ENCODE data around the gene VOPP1.
"Not testable (repeated sequence)": the region's sequence is repeated elsewhere in the genome, so short reads cannot be mapped to it uniquely, and the experiment has no call there.

The VOPP1 gene

DNA sequence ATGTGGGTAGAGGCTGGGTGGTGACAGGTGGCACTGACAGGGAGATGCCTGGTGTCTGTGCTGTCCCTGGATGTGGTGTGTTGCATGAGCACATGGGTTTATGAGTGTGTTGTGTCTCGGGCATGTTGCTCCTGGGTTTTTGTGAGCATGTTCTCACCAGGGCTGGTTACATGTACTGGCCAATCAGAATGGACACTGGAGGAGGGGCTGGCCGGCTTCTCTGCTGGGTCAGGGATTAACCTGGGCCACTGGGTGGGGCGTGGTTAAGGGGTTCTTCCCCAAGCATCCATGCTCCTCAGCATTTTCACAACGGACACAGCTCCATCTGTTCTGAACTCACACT lies 20.8 kb upstream of the VOPP1 start:
- Histone ChIP-seq H3K9me3 (ENCODE audit: control insufficient read depth, low read length) (no peaks in the 10 kb centered on the region), H3K4me1 (ENCODE audit: control insufficient read depth, insufficient read depth, low read length) (peaks cover 5% of the 10 kb centered on the region), H3K9ac (ENCODE audit: low read length) (no peak overlapping the region), H3K4me3 (ENCODE audit: low read length) (no peak overlapping the region), H3K36me3 (ENCODE audit: control insufficient read depth, insufficient read depth, low read length) (no peaks in the 10 kb centered on the region), H3K27me3 (ENCODE audit: control insufficient read depth, insufficient read depth, low read length) (no peaks in the 10 kb centered on the region)

DNA sequence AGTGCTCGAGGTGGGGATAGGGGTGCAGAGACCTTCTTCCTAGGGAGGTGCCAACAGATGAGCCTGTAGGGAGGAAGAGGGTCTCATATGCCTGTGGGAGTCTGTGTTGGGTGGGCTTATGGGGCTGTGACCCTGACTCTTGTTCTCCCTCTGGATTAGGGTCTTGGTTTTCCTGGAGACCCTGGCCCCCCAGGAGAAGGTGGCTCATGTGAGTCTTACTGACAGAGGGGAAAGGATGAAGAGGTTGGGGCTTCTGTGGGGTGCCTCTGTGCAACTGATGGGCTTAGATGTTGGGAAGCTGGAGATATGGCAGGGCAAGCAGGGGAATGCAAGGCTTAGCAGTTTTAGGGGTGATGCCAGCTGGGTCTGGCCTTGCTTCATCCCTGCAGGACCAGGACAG lies 20.2 kb upstream of the VOPP1 start:
- Histone ChIP-seq H3K4me3 (ENCODE audit: low read length) (no peak overlapping the region), H3K4me1 (ENCODE audit: control insufficient read depth, insufficient read depth, low read length) (peaks cover 3% of the 10 kb centered on the region), H3K9me3 (ENCODE audit: control insufficient read depth, low read length) (no peaks in the 10 kb centered on the region), H3K36me3 (ENCODE audit: control insufficient read depth, insufficient read depth, low read length) (no peaks in the 10 kb centered on the region), H3K9ac (ENCODE audit: low read length) (no peak overlapping the region), H3K27me3 (ENCODE audit: control insufficient read depth, insufficient read depth, low read length) (no peaks in the 10 kb centered on the region)

DNA sequence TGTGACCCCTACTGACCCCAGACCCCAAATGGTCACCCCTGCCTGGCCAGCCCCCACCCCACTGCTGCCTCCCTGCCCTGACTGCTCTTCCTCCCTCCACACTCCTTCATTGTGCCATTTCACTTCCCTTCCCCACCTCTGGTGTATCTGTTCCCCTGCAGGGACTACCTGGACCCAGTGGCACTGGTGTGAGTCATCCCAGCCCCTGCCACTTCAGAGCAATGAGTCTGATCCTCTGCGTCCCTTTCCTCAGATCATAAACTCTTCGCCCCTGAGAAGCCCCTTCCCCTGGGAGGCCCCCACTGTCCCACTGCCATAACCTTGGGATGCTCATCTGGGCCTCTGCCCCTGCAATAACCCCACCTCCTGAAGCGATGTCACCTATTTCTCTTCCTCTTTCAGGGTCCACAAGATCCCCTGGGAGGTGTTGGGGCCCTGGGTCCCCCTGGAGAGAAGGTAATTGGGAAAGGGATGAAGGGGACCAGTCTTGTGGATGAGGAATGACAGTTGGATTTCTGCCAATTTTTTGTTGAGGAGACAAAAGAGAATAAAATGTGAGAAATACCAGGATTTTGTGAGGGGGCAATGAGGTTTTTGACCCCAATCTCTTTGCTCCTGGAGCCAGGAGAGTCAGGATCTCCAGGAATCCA lies 19.1 kb upstream of the VOPP1 start:
- Histone ChIP-seq H3K36me3 (ENCODE audit: control insufficient read depth, insufficient read depth, low read length) (no peaks in the 10 kb centered on the region), H3K27me3 (ENCODE audit: control insufficient read depth, insufficient read depth, low read length) (no peaks in the 10 kb centered on the region), H3K9me3 (ENCODE audit: control insufficient read depth, low read length) (no peaks in the 10 kb centered on the region), H3K4me3 (ENCODE audit: low read length) (no peak overlapping the region), H3K4me1 (ENCODE audit: control insufficient read depth, insufficient read depth, low read length) (no peaks in the 10 kb centered on the region), H3K9ac (ENCODE audit: low read length) (no peak overlapping the region)

DNA sequence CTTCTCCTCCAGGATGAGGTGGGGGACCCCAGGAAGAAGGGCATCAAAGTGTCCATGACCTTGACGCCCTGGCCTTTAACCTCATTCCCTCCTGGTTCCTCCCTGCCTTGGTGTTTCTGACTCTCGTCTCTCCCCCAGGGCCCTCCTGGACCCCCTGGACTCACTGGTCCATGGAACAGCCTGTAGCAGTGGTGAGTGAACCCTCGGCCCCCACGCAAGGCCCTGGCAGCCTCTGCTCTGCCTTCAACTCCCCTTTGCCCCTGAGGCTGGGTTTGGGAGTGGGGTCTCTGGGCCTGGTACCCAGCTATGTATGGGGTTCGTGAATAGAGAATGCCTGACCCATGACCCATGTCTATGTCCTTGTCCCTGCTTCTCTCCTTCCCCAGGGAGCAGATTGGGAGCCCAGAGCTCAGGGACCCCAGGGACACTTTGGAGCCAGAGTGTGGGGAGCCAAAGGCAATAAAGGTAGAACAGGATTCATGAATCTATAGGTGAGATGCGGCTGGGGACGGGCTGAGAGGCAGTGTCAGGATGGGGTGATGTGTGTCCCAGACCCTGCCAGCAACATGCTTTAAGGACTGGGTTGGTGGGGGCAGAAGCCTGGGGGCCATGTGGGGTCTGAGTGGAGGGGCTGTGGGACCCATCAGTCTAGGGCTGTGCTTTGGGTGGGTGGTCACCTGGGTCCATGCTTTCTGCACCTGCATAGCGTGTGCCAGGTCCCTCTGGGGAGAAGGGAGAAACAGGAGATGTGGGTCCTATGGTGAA lies 18.4 kb upstream of the VOPP1 start:
- Histone ChIP-seq H3K9me3 (ENCODE audit: control insufficient read depth, low read length) (no peaks in the 10 kb centered on the region), H3K4me3 (ENCODE audit: low read length) (no peak overlapping the region)

DNA sequence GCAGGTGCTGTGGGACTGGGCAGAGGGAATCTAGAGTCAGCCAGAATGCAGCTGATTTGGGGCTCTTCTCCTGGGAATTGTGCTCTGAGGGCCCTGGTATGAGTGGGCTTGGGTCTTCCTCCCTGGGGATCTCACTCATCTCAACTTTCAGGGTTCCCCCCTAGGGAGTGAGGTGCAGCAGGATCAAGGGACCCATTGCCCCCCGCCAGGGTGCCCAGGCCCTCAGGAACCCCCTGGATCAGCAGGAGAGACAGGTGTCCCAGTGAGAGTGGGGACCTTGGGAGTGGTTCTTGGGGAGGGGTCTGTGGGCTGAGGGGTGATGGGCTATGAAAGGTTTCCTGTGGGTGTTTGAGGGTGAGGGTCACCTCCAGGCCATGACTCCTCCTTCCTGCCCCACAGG lies 17.6 kb upstream of the VOPP1 start:
- Histone ChIP-seq H3K36me3 (ENCODE audit: control insufficient read depth, insufficient read depth, low read length) (no peaks in the 10 kb centered on the region), H3K27me3 (ENCODE audit: control insufficient read depth, insufficient read depth, low read length) (no peaks in the 10 kb centered on the region), H3K4me1 (ENCODE audit: control insufficient read depth, insufficient read depth, low read length) (no peaks in the 10 kb centered on the region), H3K4me3 (ENCODE audit: low read length) (no peak overlapping the region), H3K9me3 (ENCODE audit: control insufficient read depth, low read length) (no peaks in the 10 kb centered on the region), H3K9ac (ENCODE audit: low read length) (no peak overlapping the region)

More for the DNA sequence above, 18.4 kb upstream of the VOPP1 start:
- Histone ChIP-seq H3K27me3 (ENCODE audit: control insufficient read depth, insufficient read depth, low read length) (no peaks in the 10 kb centered on the region), H3K9ac (ENCODE audit: low read length) (no peak overlapping the region), H3K4me1 (ENCODE audit: control insufficient read depth, insufficient read depth, low read length) (no peaks in the 10 kb centered on the region), H3K36me3 (ENCODE audit: control insufficient read depth, insufficient read depth, low read length) (no peaks in the 10 kb centered on the region)

DNA sequence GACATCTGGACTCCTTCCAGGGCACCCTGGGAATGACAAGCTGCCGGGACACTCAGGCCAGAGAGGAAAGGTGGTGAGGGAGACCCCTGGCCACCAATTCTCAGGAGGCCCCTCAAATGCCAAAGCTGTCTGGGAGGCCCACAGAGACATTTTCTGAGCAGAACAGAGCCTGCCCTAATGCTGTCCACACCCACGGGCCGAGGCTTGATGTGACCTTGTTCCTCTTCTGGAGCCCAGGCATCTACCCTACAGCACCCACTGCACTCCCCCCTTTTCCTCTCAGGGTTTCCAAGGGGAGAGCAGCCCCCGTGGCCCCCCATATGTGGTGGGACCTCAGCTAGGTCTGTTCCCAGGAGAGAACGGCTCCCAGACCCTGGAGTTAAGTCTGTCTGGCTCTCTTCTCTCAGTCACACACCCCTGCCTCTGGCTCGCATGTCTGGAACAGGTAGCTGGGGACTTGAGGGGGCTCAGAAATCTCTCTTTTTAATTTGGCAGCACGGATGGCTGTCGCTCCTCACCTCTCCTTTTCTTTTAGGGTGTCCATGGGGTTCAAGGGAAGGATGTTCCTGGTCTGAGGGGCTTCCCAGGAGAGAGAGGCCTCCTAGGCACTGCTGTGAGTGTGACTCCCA lies 16.8 kb upstream of the VOPP1 start:
- no peaks in the 10 kb centered on the region for H3K4me1 ChIP-seq (ENCODE audit: control insufficient read depth, insufficient read depth, low read length)
- no peaks in the 10 kb centered on the region for H3K9me3 ChIP-seq (ENCODE audit: control insufficient read depth, low read length)
- H3K4me3 ChIP-seq (ENCODE audit: low read length), result no peak overlapping the region
- H3K9ac ChIP-seq (ENCODE audit: low read length), result no peak overlapping the region
- no peaks in the 10 kb centered on the region for H3K27me3 ChIP-seq (ENCODE audit: control insufficient read depth, insufficient read depth, low read length)
- H3K36me3 ChIP-seq (ENCODE audit: control insufficient read depth, insufficient read depth, low read length), result no peaks in the 10 kb centered on the region

DNA sequence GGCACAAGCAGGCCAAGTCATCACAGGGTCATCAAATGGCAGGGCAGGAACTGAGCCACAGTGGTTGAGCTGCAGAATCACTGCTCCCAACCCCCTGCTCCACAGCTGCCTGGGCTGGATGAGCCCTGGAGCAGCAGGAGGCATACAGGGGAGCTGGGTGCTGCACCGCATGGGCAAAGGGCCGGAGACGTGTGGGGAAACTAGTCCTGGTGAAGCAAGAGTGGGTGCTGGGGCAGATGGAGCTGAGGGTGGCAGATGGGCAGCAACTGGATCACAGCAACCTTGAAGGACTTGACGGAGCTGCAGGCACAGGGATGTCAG lies 16.0 kb upstream of the VOPP1 start:
- no peaks in the 10 kb centered on the region for H3K4me1 ChIP-seq (ENCODE audit: control insufficient read depth, insufficient read depth, low read length)
- H3K36me3 ChIP-seq (ENCODE audit: control insufficient read depth, insufficient read depth, low read length), result no peaks in the 10 kb centered on the region
- no peak overlapping the region for H3K9ac ChIP-seq (ENCODE audit: low read length)
- no peak overlapping the region for H3K4me3 ChIP-seq (ENCODE audit: low read length)
- no peaks in the 10 kb centered on the region for H3K9me3 ChIP-seq (ENCODE audit: control insufficient read depth, low read length)
- H3K27me3 ChIP-seq (ENCODE audit: control insufficient read depth, insufficient read depth, low read length), result no peaks in the 10 kb centered on the region

DNA sequence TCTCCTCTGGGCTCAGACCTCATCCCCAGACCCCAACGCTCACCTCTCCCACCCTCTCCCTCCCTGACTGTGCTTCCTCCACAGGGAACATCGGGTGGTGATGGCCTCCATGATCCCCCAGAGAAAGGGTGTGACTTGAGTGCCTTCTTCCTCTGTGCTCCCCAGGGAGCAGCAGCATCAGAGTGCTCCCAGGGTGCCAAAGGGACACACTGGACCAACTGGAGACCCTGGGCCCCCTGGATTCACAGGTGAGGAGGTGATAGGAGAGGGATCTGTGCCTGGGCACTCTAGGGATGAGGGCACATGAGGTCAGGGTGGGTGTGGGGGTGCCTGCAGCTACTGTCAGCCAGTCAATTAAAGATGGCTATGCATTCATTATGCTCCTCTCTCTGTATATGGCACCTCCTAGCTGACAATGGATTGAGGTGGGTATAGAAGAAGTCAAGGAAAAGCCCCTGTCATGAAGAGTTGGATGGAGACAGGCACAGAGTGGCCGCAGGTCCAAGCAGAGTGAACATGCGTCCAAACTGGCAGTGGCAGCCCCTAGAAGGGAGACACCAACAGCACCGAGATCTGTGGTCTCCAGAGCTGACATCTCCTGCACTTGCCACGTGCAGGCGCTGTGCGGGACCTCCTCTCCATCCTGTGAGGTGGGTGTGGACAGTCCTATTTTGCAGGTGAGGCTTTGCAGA lies 15.5 kb upstream of the VOPP1 start:
- Histone ChIP-seq H3K4me1 (ENCODE audit: control insufficient read depth, insufficient read depth, low read length) (peaks cover 4% of the 10 kb centered on the region), H3K9me3 (ENCODE audit: control insufficient read depth, low read length) (no peaks in the 10 kb centered on the region), H3K4me3 (ENCODE audit: low read length) (no peak overlapping the region), H3K36me3 (ENCODE audit: control insufficient read depth, insufficient read depth, low read length) (no peaks in the 10 kb centered on the region), H3K9ac (ENCODE audit: low read length) (no peak overlapping the region), H3K27me3 (ENCODE audit: control insufficient read depth, insufficient read depth, low read length) (no peaks in the 10 kb centered on the region)

DNA sequence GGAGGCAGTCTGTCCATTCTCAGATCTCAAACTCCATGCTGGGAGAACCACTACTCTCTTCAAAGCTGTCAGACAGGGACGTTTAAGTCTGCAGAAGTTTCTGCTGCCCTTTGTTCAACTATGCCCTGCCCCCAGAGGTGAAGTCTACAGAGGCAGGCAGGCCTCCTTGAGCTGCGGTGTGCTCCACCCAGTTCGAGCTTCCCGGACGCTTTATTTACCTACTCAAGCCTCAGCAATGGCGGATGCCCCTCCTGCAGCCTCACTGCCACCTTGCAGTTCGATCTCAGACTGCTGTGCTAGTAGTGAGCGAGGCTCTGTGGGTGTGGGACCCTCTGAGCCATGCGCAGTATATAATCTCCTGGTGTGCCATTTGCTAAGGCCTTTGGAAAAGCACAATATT lies 10.4 kb upstream of the VOPP1 start:
- not testable (repeated sequence) for H3K9ac ChIP-seq (ENCODE audit: low read length); H3K4me1 ChIP-seq (ENCODE audit: control insufficient read depth, insufficient read depth, low read length); H3K4me3 ChIP-seq (ENCODE audit: low read length); H3K36me3 ChIP-seq (ENCODE audit: control insufficient read depth, insufficient read depth, low read length); H3K9me3 ChIP-seq (ENCODE audit: control insufficient read depth, low read length); H3K27me3 ChIP-seq (ENCODE audit: control insufficient read depth, insufficient read depth, low read length)

DNA sequence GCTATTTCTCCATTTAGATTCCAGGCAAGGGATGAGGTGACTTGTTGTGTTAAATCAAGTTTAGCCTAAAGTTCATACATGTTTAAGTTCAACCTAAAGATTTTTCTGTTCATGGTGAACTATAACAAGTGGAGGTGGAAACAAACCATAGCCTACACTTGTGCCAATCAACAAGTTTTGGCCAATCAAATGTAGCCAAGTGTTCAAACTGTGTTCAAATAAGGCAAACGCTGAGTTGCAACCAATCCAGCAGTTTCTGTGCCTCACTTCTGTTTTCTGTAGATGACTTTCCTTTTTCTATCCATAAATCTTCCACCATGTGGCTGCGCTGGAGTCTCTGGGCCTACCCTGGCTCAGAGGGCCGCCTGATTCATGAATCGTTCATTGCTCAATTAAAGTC lies 4.5 kb upstream of the VOPP1 start:
- Histone ChIP-seq H3K36me3 (ENCODE audit: control insufficient read depth, insufficient read depth, low read length) (no peaks in the 10 kb centered on the region), H3K4me1 (ENCODE audit: control insufficient read depth, insufficient read depth, low read length) (peaks cover 21% of the 10 kb centered on the region), H3K4me3 (ENCODE audit: low read length) (no peak overlapping the region), H3K27me3 (ENCODE audit: control insufficient read depth, insufficient read depth, low read length) (no peaks in the 10 kb centered on the region), H3K9ac (ENCODE audit: low read length) (no peak overlapping the region), H3K9me3 (ENCODE audit: control insufficient read depth, low read length) (no peaks in the 10 kb centered on the region)

DNA sequence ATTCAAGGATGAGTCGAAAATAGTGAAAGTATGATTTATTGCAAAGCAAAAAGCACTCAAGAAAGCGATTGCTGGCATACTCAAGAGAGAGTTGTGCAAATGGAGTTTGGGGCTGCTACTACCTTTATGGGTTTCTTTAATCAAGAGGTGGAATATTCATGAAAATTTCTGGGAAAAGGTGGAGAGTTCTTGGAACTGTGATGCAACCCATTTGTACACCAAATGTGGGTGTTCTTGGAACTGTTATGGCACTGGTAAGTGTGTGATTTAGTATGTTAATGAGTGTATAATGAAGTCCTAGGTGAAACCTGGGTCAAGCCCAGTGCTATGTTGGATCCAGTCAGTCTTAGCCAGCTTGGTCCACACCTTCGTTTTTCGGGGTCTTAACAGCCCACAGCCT lies 3.4 kb upstream of the VOPP1 start:
- H3K36me3 ChIP-seq (ENCODE audit: control insufficient read depth, insufficient read depth, low read length), result no peaks in the 10 kb centered on the region
- H3K9ac ChIP-seq (ENCODE audit: low read length), result no peak overlapping the region
- H3K9me3 ChIP-seq (ENCODE audit: control insufficient read depth, low read length), result no peaks in the 10 kb centered on the region
- peaks cover 21% of the 10 kb centered on the region for H3K4me1 ChIP-seq (ENCODE audit: control insufficient read depth, insufficient read depth, low read length)
- H3K27me3 ChIP-seq (ENCODE audit: control insufficient read depth, insufficient read depth, low read length), result no peaks in the 10 kb centered on the region
- no peak overlapping the region for H3K4me3 ChIP-seq (ENCODE audit: low read length)

DNA sequence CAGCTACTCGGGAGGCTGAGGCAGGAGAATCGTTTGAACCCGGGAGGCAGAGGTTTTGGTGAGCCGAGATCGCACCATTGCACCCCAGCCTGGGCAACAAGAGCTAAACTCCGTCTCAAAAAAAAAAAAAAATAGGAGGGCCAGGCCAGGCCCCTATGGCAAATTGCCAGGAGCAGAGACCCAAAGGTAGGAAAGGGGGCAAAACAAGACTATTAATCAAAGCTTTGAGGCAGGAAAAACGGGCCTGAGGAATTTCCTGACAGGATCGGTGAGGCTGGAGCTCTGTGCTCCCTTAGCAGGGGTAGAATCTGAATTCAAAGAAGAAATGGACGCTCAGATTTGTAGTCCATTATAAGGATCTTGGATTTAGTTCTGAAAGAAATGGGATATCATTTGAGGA lies 2.8 kb upstream of the VOPP1 start:
- H3K27me3 ChIP-seq (ENCODE audit: control insufficient read depth, insufficient read depth, low read length), result no peaks in the 10 kb centered on the region
- no peaks in the 10 kb centered on the region for H3K36me3 ChIP-seq (ENCODE audit: control insufficient read depth, insufficient read depth, low read length)
- H3K4me3 ChIP-seq (ENCODE audit: low read length), result no peak overlapping the region
- no peaks in the 10 kb centered on the region for H3K9me3 ChIP-seq (ENCODE audit: control insufficient read depth, low read length)
- H3K4me1 ChIP-seq (ENCODE audit: control insufficient read depth, insufficient read depth, low read length), result peaks cover 27% of the 10 kb centered on the region
- H3K9ac ChIP-seq (ENCODE audit: low read length), result no peak overlapping the region
